NCI-H345 treated with DMSO at 0.1 percent for 48 hours (cell line): Measurements from ENCODE around the gene SHISAL1.
"Not testable (repeated sequence)": the region's sequence is repeated elsewhere in the genome, so short reads cannot be mapped to it uniquely, and the experiment has no call there.

Experiments
- DNase-seq: peaks from one replicate; lab custom pipeline; 2025; ENCODE audit not compliant: unreplicated experiment; lab: John Stamatoyannopoulos, UW

Gene SHISAL1

GRCh38 chr22:44244265-44244822, 68.4 kb downstream of the SHISAL1 start:
- DNase-seq: no peak

DNA sequence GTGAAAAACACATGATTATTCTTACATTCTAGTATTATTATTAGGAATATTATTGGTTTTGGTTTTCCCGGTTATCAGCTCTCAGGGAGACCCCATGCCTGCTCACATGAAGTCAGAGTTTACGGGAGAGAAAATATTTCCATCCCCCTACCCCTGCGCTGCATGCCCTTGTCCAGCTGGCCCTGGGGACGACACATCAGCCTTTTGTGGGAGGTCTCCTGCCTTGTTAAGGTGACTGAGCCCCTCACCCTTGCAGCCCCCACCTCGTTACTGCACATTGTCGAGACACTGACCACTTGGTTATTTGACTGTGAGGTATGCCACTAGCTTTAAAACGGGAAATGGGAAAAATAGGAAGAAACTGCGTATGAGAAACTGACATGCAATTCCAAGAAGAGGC, 69.0 kb downstream of the SHISAL1 start:
- DNase-seq: no peak

GRCh38 chr22:44242946-44243724, 69.6 kb downstream of the SHISAL1 start:
- no peak for DNase-seq

DNA sequence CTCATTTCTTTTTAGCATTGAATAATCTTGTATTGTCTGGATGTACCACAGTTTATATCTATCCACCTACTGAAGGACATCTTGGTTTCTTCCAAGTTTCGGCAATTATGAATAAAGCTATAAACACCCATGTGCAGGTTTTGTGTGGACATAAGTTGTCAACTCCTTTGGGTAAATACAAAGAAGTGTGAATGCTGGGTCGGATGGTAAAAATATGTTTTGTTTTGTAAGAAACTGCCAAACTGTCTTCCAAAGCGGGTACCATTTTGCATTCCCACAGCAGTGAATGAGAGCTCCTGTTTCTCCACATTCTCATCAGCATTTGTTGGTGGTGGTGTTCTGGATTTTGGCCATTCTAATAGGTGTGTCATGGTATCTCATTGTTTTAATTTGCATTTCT, 71.6 kb downstream of the SHISAL1 start:
- DNase-seq: not testable (repeated sequence)

GRCh38 chr22:44237290-44237689, 75.5 kb downstream of the SHISAL1 start:
- no peak for DNase-seq

GRCh38 chr22:44234372-44234771, 78.4 kb downstream of the SHISAL1 start:
- DNase-seq: not testable (repeated sequence)

GRCh38 chr22:44231233-44231632, 81.5 kb downstream of the SHISAL1 start:
- DNase-seq: no peak

DNA sequence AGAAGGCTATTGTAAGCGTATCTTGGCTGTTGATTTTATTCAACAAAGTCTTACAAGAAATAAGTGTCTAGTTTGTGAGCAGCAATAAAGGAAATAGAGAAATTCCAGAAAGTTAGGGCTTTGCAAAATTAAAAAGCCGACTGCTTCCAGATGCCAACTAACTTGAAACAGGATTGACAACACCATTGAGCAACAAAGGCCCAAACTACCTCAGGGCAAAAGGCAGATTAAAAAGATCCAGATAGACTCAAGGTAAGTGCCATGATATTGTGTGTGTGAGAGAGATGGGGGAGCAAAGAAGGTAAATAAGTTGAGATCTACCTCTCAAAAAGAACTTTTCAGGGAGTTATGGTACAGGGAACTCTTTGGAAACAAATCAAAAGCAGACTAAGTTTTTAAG, 82.9 kb downstream of the SHISAL1 start:
- DNase-seq: no peak

DNA sequence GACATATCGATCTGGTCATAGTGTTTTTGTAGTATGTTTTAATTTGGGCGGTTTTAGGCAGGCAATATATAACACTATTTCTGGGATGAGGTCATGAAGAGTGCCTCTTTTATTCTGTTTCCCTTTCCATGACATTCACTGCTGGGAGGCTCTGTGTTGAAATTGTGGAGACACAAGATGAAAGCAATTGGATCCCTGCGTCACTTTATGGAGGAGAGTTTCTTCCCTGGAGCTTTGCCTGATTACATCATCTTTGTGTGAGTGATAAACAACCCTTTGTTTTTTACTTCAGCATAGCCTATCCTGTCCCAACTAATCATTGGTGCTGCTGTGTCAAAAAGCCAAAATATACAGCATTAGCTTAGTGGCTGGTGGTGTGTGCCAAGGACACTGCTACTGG, 83.4 kb downstream of the SHISAL1 start:
- DNase-seq: no peak

- no peak for DNase-seq
These were observed 86.9 kb downstream of the SHISAL1 start for GRCh38 chr22:44225812-44226211.

DNA sequence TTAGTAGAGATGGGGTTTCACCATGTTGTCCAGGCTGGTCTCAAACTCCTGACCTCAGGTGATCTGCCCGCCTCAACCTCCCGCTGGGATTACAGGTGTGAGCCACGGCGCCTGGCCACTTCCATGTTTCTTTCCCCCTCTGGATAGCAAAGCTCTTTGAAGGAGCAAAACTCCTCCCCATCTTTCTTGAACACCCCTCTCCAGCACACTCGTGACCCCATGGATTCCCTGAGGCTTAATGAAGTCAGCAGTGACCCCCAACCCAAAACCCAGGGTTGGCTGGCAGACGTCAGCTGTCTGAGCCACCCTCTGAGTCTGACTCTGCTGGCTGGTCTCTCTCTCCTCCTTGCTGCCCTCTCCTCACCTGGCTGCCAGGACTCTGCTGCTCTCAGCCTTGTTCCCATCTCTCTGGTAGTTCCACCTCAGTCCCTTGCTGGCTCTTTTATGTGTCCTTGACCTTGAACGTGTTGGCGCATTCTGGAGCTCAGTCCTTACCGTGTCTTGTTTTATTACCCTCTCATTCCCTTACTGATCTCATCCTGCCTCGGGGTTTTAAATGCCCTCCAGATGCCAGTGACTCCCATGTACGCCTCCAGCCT, 87.6 kb downstream of the SHISAL1 start:
- DNase-seq: no peak

- DNase-seq: no peak
These were observed 88.6 kb downstream of the SHISAL1 start for GRCh38 chr22:44224166-44224565.

GRCh38 chr22:44221710-44222475, 90.9 kb downstream of the SHISAL1 start:
- no peak for DNase-seq

- no peak for DNase-seq
These were observed 91.7 kb downstream of the SHISAL1 start for GRCh38 chr22:44220727-44221680.

GRCh38 chr22:44219101-44219870, 93.5 kb downstream of the SHISAL1 start:
- DNase-seq: no peak

DNA sequence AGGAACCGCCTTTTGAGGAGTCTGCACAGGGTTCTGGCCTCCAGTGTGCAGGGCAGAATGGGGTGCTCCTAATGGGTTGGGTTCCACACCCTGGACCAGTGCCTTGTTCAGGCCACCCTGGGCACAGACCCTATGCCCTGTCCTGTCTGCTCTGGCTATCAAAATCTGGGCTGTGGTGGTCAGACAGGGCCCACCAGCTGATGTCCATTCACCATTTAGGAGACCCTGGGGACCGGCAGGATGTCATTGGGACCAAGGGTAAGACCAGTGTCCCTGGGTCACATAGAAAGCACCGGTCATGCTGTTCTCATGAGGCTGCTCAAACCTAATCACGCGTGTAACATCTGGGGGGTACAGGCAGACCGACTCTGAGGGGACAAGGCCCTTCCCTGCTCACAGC, 94.7 kb downstream of the SHISAL1 start:
- DNase-seq: no peak

DNA sequence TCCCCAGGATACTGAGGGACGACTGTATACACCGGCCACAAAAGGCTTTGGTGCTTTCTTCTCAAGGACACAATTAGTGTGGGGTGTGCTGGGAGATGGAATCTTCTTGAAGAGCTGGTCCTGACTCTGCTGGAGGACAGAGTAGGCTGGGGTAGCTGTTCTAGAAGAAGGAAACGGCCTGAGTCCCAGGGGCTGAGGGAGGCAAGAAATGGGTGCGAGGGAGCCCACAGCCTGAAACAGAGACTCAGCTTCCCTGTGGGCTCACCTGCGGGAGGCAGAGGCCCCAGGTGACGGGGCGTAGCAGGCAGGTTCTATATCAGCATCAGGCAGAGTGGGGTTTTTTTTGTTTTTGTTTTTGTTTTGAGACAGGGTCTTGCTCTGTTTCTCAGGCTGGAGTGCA, 95.4 kb downstream of the SHISAL1 start:
- no peak for DNase-seq

DNA sequence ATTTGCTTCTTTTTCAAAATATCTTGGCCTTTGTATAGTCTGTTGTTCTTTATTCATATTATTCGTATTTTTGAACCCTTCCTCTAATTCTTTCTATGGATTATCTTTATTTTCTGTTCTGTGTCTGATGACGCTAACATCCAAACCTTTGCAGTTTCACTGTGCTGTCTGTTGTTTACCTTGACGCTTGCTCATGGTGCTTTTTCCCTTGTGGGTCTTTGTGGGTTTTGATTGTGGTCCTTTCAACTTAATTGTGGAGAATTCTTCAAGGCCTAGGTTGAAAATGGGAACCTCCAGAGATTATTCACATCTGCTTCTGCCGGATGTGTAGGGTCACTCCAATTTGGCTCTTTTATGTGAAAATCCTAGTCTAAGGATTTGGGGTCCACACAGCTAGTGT, 97.5 kb downstream of the SHISAL1 start:
- no peak for DNase-seq

GRCh38 chr22:44214764-44215163, 98.0 kb downstream of the SHISAL1 start:
- DNase-seq: no peak

GRCh38 chr22:44214187-44214586, 98.6 kb downstream of the SHISAL1 start:
- no peak for DNase-seq
